ENCODE data around the gene OBSCN.

OBSCN gene

DNA sequence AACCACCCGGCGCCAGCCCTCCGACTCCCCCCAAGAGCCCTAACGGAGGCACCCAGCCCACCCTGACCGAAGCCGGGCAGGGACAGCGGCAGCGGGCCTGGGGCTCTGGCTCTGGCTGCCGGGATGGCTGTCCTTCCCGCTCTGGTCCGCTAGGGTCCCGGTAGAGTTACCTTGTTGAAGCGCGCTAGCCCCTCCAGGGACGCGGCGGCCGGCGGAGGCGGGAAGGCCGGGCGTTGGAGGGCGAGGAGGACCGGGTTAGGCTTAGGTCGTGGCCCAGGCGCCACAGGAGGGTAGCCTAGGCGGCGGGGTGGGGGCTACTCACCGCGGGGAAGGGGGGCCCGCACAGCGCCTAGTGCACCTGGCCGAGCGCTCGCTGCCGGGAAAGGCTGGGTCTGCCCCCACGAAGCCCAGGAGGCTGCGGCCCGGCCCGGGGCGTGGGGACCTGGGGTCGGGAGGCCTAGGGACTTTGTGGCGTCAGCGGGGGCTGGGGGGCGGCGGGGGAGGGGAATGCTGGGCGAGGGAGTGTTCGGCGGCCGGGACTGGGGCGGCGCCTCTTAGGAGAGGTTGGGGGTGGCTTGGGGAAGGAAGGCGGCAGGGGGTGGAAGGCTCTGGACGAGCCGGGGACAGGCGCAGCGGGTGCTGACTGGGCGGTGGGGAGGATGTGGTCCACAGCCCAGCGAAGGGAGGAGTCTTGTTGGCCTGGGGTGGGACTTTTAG lies 208.5 kb downstream of the OBSCN start, which contains the start of gene TRIM17:
TRIM17 (minus strand) TSS at position 645 of the 717 bp plus-strand sequence. CDS start 1,789 bp downstream, outside the sequence.
- DNase-seq (ENCODE audit: low read depth): no peak
- no peak within 1 kb of the TSS for H3K4me3 ChIP-seq (ENCODE audit: low read depth, low read length)
- TF ChIP-seq CTCF (IDR thresholded peaks at IDR 0.05; ENCODE audit: control insufficient read depth, extremely low read depth, insufficient read depth): no peak

- TF ChIP-seq CTCF (IDR thresholded peaks at IDR 0.05; ENCODE audit: control insufficient read depth, extremely low read depth, insufficient read depth): no peak
- H3K4me3 ChIP-seq (ENCODE audit: low read depth, low read length): no peak overlapping the region
- DNase-seq (ENCODE audit: low read depth): no peak
These were observed 209.2 kb downstream of the OBSCN start for GRCh38 chr1:228417061-228417460.

- TF ChIP-seq CTCF (IDR thresholded peaks at IDR 0.05; ENCODE audit: control insufficient read depth, extremely low read depth, insufficient read depth): no peak
- H3K4me3 ChIP-seq (ENCODE audit: low read depth, low read length): no peak overlapping the region
- no peak for DNase-seq (ENCODE audit: low read depth)
These were observed 209.8 kb downstream of the OBSCN start for GRCh38 chr1:228417483-228418203.

DNA sequence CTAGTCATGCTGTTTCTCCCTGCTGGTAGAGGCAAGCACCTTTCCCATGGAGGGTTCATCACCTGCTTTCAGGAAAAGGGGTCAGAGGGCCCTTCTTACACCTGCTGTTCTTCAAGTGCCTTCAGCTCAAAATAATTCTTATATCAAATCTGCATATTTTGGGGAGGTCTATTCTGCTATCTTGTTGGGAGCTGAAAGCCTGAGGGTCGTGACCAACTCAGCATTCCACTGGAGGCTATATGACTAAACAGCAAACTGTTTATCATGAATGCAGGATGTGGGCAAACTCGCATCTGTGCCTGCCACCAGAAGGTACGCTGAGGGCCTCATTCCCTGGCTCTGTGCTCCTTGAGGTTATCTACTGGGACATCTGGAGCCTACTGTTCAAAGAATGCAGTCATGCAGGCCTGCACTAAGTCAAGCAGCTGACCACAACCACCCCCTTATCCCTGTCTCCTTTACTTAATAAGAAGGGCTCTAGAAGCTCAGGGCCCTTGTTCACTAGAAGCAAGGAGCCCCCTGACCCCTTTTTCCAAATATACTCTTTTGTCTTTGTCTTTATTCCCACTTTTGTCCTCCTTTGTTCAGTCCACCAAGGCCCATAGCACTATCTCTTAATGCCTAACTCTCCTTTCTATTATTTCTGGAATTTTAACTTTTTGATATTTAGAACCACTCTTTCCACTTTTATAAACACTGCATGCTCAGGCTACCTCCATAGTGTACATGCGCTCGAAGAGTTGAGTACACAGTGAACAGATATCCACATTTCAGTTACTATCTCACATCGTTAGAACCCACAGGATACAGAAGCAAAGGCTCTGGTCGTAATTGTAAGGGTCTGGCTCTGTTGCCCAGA lies 213.4 kb downstream of the OBSCN start:
- H3K4me3 ChIP-seq (ENCODE audit: low read depth, low read length): no peak overlapping the region
- DNase-seq (ENCODE audit: low read depth): no peak
- TF ChIP-seq CTCF (IDR thresholded peaks at IDR 0.05; ENCODE audit: control insufficient read depth, extremely low read depth, insufficient read depth): no peak

GRCh38 chr1:228423404-228424053 lies 215.7 kb downstream of the OBSCN start:
- no peak overlapping the region for H3K4me3 ChIP-seq (ENCODE audit: low read depth, low read length)
- no peak for TF ChIP-seq CTCF (IDR thresholded peaks at IDR 0.05; ENCODE audit: control insufficient read depth, extremely low read depth, insufficient read depth)
- DNase-seq (ENCODE audit: low read depth): no peak

Measured in LNCaP clone FGC (cell line).